Fibroblast of lung (primary cell): ENCODE measurements around the gene MAML2.

ENCODE experiments used
- CTCF ChIP-seq, 2 donors: IDR thresholded peaks in 1 of 2; conservative IDR thresholded peaks in 1 of 2; 1 replicate in 1 of 2; 2 replicates in 1 of 2; pipeline ENCODE4 v1.5.1; 2011 to 2012; ENCODE audit warnings: low read length in 2 of 2, control low read depth in 1 of 2, inconsistent platforms in 1 of 2, low read depth in 1 of 2, mild to moderate bottlenecking in 1 of 2
- EZH2 ChIP-seq: IDR thresholded peaks from 2 replicates; pipeline ENCODE4 v1.5.1; 2012; ENCODE audit warnings: low read length, control low read depth, mild to moderate bottlenecking; ENCODE audit errors: missing control alignments

- TF ChIP-seq CTCF (conservative IDR thresholded peaks at IDR 0.05 in 1 of 2, IDR thresholded peaks at IDR 0.05 in 1 of 2; ENCODE audit: low read depth in 1 of 2, low read length in 2 of 2): no peak
- no peak for TF ChIP-seq EZH2
Observed at GRCh38 chr11:96098511-96099241, 244.3 kb downstream of the MAML2 start.
